SH-SY5Y (cell line): ENCODE measurements around the gene GFY.

Experiments used
- GATA2 ChIP-seq: IDR thresholded peaks from 2 replicates; pipeline ENCODE4 v1.6.1; 2011; ENCODE audit warnings: mild to moderate bottlenecking, low read depth, low read length
- GATA3 ChIP-seq: IDR thresholded peaks from 2 replicates; pipeline ENCODE4 v1.6.1; 2011; ENCODE audit warnings: low read depth, mild to moderate bottlenecking, low read length, moderate library complexity

- TF ChIP-seq GATA3 (no peak), GATA2 (no peak)
These were observed 30.6 kb downstream of the GFY start for GRCh38 chr19:49455773-49456172.
